GM18909 (cell line): ENCODE results near the gene PPP1R3C.

Experiments
- ATAC-seq: cut with Tn5 transposase; IDR thresholded peaks from one replicate; pipeline ENCODE4 v1.9.1; 2021; ENCODE audit warnings: mild to moderate bottlenecking; ENCODE audit not compliant: unreplicated experiment, poor library complexity

PPP1R3C gene

GRCh38 chr10:91602868-91603568 is 29.9 kb downstream of the PPP1R3C start:
- no peak for ATAC-seq

DNA sequence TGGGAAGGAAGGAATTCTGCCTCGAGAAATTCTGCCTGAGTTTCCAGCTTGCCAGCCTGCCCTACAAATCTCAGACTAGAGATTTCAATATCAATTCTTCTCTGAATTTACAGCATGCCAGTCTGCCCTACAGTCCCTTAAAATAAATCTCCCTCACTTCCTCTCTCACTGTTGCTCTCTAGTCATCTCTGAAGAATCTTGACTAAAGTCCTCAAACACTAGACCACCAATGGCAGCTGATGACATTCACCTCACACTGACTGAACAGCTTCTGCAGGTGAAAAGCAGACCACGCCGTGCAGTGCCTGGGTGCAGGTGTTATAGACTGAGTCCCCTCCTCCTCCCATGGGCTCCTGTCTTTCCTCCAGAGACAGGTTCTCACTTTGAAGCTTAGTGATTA is 30.4 kb downstream of the PPP1R3C start:
- no peak for ATAC-seq

DNA sequence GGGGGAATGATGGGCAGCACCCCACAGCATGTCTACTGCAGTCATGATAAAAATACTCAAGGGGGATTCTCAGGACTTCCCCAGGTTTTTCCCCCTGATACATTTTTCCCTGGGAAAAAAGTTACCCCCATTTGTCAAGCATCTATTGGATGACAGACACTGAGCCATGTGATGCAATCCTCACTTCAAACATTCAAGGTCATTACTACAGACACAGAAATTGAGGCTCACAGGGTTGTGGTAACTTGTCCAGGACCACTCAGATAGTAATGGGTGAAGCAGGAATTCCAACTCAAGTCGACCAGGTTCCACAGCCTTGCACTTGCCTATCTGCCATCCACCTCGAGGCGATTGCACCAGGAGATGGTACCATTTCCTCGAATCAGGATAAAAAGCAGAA is 31.7 kb downstream of the PPP1R3C start:
- no peak for ATAC-seq

- no peak for ATAC-seq
These were observed 34.5 kb downstream of the PPP1R3C start for GRCh38 chr10:91598211-91598977.

DNA sequence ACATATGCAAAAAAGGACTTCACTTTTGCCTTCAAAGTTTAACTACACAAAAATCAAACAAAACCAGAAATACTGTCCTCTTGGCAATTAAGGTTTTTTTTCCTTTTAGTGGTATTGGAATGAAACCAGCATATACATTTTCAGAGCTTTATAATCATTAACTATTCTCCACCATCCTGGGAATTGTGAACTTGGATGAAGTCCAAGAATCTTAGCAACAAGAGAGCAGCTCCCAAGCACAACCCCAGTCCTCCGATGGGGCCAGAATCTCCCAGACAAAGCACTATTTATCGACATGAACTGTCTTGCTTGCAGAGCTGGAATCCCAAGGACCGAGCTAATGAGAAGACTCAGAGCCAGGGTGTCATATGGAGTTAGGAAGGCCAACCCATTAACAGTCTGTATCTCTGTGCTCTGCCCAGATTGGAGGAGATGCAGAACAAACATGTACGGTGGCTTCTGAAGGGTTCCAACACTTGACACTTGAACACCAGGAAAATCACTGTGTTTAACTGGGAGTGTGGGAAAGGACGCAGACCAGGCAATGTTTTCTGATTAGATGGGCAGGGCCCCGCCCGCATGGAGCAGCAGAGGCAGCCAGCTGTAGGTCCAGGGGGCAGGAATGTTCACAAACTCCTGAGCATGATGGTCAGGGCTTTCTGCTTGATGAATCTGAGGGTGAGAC is 35.5 kb downstream of the PPP1R3C start:
- no peak for ATAC-seq

- ATAC-seq = no peak
These were observed 36.1 kb downstream of the PPP1R3C start for GRCh38 chr10:91596825-91597196.

DNA sequence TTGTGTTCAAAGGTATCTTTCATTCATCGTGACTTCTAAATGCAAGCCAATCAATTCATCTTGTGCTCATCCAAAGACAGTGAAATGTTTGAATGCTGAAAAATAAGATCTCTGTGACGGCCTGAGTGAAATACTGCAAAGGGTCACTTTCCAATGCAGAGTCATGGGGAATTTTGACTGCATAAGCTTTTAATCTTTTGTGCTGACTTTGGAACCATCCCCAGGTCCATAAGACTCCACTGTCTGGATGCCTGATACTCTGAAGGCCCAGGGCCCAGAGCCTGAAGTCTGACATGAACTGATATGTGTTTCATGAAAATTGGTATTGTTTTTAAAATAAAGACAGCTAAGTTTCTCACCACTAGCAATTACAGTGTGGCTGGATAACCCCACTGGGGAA is 39.0 kb downstream of the PPP1R3C start:
- ATAC-seq = no peak

DNA sequence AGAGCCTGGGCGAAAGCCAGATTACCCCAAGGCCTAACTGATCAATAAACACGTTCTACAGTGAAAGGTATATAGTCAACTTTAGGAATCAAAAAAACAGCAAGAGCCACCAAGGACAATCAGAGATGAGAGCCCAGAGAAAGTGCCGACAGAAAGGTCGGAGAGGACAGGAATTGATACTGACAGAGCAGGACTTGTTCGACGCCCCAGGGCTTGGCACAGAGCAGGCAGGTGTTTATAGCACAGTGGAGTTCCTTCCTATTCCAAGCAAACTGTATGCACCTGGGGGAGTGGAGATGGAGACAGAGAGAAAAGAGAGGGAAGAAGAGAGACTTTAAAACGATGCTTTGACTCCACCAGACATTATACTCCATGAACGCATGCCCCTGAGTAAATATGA is 39.5 kb downstream of the PPP1R3C start:
- ATAC-seq = no peak

GRCh38 chr10:91592266-91592975 is 40.5 kb downstream of the PPP1R3C start:
- ATAC-seq = no peak

GRCh38 chr10:91591797-91592174 is 41.1 kb downstream of the PPP1R3C start:
- no peak for ATAC-seq

GRCh38 chr10:91590904-91591796 is 41.7 kb downstream of the PPP1R3C start:
- ATAC-seq = no peak

DNA sequence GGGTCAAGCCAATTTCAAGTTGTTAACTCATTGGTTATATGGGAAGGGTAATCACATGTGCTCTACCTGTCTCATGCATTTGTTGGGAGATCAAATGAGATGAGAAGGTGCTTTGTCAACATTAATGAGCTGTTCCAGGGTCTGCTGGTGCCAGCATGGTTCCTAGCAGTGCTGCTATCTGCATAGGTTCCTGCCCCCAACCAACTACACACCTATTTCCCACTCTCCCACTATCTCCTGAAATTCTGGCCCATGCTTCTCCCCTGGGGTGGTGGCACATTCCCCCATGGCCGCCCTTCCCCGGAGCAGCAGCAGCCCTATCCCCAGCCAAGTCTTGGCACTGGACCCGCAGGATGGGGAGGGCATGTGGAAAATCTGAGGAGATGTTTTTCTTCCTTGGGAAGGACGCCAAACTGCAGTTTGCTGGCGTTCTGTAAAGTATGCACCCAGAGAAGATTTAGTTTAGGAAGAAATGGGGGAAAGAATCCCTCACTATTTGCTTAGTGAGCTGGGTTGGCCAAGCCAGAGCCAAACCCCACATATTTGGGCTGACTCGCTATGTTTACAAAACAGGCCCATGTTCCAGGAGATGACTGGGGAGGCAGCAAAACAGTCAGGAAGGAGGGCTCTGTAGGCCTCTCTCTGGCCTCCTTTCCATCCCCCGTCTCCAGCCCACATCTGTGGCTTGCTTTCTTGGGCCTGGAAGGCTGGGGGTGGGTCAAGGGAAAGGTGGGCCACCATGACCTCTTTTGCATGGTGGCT is 42.5 kb downstream of the PPP1R3C start:
- ATAC-seq = no peak

DNA sequence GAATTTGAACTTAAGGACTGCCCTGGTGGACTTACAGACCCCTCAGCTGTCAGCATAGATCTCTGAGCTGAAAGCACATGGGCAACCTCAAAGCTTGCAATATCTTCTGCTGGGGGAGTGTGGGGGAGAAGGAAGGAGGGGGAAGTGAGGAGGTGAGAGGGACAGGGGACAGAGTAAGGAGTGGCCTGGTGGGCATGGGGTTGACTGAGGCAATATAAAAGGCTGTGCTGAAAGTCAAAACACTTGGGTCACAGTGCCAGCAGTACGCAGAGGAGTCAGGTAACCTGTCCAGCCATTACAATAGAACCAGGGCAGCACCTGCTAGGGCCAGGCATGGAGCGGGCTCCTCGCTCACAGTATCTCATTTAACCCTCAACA is 43.2 kb downstream of the PPP1R3C start:
- ATAC-seq = no peak

DNA sequence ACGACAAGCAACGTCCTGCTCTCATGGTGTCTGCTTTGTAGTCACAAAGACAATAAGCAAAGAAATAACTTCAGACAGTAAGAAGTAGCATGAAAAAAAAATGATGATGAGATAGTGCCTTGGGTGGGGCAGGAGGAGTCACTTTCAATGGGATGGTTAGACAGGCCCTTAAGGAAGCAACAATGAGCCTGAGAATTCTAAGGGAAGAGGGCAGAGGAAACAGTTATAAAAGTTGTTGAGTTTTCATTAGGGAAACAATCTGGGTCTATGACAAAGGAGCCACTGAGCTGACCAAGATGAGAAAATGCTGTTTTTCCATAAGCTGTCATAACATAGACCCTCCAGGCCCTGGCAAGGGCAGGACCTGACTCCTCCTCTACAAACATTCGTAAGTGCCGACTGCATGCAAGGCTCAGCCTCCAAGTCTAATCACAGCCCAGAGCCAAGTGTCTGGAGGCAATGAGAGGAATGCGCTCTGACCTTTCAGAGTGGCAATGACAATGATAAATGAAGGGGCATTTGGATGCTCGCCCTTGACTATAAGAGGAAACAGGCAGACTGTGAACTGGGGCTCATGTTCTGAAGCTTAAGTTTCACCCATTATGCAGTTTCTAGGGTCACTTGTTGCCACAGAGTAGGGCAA is 43.7 kb downstream of the PPP1R3C start:
- ATAC-seq = no peak

- ATAC-seq = no peak
These were observed 44.9 kb downstream of the PPP1R3C start for GRCh38 chr10:91587710-91588638.

DNA sequence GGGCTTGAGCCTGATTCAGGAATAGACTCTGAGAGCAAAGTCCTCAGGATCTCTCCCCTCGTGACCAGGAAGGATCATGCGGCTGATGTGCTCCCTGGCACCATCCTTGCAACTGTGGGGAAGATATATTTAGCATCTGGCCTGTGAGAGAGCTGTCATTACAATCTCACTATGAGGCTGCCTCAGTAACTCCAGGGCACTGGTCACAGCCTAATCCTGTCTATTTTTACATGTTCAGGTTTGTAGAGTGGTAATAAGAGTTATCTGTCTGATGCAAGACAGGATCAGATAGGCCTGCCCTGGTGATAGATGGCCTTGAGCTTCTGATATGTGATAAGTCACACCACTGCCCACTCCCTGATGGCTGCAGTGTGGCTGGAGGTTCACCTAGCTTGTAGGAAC is 50.7 kb downstream of the PPP1R3C start:
- no peak for ATAC-seq

DNA sequence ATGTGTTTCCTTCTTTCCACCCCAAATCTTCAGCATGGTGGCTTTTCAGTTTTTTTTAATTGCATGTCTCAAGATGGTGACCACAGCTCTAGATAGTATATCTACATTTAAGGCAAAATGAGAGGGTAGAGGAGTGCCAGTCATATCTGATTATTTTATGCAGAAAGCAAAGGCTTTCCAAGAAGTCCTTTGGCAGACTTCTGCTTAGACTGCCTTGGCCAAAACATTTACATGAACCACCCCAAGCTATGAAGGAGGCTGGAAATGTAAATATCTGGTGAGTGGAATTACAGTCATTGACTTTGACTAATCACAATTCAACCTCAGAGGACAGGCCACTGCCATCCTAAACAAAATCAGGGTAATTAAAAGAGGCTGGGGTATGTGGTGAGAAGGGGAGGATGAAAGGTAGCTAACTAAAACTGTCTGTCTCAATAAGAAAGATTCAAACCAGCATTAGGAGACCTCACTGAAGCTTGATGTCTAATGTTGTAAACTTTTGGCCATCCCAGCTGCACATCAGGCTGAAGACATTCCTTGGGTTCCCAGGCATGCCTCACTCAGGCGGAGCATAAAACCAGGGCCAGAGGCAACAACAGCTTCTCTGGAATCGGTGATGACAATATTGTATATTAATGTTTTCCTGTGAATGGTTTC is 53.4 kb downstream of the PPP1R3C start:
- no peak for ATAC-seq
